ENCODE measurements around the gene SURF4. TPM values are rescaled to one million over a fixed set of nuclear protein-coding genes. Genes with fewer than 3 reads are reported as not detected.

The SURF4 gene
- total and polyA plus RNA-seq, 3 donors from 2014 or later, result 150 to 163 (median 151) TPM

DNA sequence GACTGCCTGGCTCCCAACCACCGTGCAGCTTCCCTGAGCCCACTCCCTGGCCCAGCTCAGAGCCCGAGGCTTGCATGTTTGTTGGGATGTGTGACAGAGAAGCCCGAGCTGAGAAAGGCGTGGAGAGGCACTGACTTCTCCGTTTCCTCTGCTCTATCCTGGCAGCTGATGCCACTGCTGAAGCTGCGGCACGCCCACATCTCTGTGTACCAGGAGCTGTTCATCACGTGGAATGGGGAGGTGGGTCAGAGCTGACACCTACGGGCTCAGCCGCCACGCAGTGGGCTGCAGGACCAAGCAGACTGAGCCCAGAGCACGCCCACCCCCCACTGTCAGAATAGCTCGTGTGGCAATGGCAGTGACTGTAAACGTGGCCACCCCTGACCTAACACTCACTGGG lies 9.6 kb upstream of the SURF4 start:
- Histone ChIP-seq H3K9me3 (no peaks in the 10 kb centered on the region), H3K27ac (no peak overlapping the region), H3K4me3 (no peak overlapping the region), H3K27me3 (no peaks in the 10 kb centered on the region), H3K36me3 (ENCODE audit: low read depth, missing control alignments) (no peaks in the 10 kb centered on the region), H3K4me1 (no peaks in the 10 kb centered on the region)
- no peak for TF ChIP-seq POLR2A (IDR thresholded peaks at IDR 0.05)
- TF ChIP-seq, protein P1, sequence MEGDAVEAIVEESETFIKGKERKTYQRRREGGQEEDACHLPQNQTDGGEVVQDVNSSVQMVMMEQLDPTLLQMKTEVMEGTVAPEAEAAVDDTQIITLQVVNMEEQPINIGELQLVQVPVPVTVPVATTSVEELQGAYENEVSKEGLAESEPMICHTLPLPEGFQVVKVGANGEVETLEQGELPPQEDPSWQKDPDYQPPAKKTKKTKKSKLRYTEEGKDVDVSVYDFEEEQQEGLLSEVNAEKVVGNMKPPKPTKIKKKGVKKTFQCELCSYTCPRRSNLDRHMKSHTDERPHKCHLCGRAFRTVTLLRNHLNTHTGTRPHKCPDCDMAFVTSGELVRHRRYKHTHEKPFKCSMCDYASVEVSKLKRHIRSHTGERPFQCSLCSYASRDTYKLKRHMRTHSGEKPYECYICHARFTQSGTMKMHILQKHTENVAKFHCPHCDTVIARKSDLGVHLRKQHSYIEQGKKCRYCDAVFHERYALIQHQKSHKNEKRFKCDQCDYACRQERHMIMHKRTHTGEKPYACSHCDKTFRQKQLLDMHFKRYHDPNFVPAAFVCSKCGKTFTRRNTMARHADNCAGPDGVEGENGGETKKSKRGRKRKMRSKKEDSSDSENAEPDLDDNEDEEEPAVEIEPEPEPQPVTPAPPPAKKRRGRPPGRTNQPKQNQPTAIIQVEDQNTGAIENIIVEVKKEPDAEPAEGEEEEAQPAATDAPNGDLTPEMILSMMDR (IDR thresholded peaks at IDR 0.05), result no peak
- WGBS, 2 donors, result 86 to 89% methylated on average over 9 to 14 of the region's 14 CpGs
- intact Hi-C loops (cut with DNase I; ENCODE audit: low total_unique reads), result no loop called here
- no peak for DNase-seq

DNA sequence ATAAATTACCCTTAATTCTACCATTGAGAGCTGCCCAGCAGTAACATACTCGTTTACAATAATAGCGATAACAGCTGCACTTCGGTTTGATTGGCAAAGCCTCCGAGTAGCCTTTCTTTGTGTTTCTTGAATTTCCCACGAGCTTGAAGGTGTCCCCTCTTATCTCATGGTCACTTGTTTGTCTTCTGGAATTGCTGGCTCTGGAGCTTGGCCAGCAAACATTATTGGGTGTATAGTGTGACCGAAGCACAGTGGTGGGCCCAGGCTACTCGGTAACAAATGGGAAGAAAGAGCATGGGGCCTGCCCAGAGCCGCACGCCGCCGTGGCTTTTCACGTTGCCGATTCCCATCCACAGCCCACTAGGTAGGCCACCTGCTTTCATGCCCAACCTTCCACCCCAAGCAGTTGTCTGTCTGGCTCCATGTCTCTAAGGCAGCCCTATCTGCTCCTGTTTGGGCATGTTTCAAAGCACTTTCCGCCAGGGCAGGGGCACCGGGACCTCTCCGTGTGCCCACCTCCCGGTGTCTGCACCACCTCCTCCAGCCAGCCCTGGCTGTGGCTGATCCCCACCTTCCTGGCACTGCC lies 9.0 kb upstream of the SURF4 start:
- intact Hi-C loops (cut with DNase I; ENCODE audit: low total_unique reads), result no loop called here
- H3K9me3 ChIP-seq, result no peaks in the 10 kb centered on the region

DNA sequence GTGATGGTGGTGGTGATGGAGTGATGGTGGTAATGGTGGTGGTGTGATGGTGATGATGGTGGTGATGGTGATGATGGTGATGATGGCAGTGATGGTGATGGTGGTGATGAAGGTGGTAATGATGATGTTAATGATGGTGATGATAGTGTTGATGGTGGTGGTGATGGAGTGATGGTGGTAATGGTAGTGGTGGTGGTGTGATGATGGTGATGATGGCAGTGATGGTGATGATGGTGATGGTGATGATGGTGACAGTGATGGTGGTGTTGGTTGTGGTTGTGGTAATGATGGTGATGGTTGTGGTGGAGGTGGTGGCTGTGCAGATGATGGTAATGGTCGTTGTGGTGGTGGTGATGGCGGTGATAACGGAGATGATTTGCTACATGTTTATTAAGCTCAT lies 7.6 kb upstream of the SURF4 start:
- no peak for DNase-seq
- Histone ChIP-seq H3K27me3 (no peaks in the 10 kb centered on the region), H3K36me3 (ENCODE audit: low read depth, missing control alignments) (no peaks in the 10 kb centered on the region), H3K4me1 (no peaks in the 10 kb centered on the region), H3K4me3 (no peak overlapping the region), H3K9me3 (no peaks in the 10 kb centered on the region), H3K27ac (no peak overlapping the region)
- 94 to 95% methylated on average over 3 of the region's 3 CpGs for WGBS, 2 donors
- TF ChIP-seq POLR2A (IDR thresholded peaks at IDR 0.05), result no peak
- TF ChIP-seq, protein P1 (IDR thresholded peaks at IDR 0.05), result no peak
- intact Hi-C loops (cut with DNase I; ENCODE audit: low total_unique reads), result no loop called here

More for the DNA sequence above, 9.0 kb upstream of the SURF4 start:
- Histone ChIP-seq H3K4me3 (no peak overlapping the region), H3K36me3 (ENCODE audit: low read depth, missing control alignments) (no peaks in the 10 kb centered on the region), H3K27me3 (no peaks in the 10 kb centered on the region), H3K27ac (no peak overlapping the region), H3K4me1 (no peaks in the 10 kb centered on the region)
- WGBS, 2 donors, result 92% methylated on average over 14 to 17 of the region's 17 CpGs
- TF ChIP-seq, protein P1 (IDR thresholded peaks at IDR 0.05), result no peak
- no peak for TF ChIP-seq POLR2A (IDR thresholded peaks at IDR 0.05)
- no peak for DNase-seq

DNA sequence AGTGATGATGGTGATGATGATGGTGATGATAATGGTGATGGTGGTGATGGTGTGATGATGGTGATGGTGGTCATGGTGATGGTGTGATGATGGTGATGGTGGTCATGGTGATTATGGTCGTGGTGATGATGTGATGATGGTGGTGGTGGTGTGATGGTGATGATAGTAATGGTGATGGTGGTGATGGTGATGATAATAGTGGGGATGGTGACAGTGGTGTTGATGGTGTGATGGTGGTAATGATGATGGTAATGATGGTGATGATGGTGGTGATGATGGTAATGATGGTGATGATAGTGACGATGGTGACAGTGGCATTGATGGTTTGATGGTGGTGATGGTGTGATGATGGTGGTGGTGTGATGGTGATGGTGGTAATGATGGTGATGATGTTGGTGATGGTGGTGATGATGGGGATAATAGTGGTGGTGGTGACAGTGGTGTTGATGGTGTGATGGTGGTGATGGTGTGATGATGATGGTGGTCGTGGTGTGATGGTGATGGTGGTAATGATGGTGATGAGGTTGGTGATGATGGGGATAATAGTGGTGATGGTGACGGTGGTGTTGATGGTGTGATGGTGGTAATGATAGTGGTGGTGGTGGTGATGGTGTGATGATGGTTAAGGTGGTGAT lies 6.8 kb upstream of the SURF4 start:
- no peaks in the 10 kb centered on the region for H3K36me3 ChIP-seq (ENCODE audit: low read depth, missing control alignments)
- H3K4me3 ChIP-seq, result no peak overlapping the region
- H3K27me3 ChIP-seq, result no peaks in the 10 kb centered on the region
- intact Hi-C loops (cut with DNase I; ENCODE audit: low total_unique reads), result no loop called here
- H3K9me3 ChIP-seq, result no peaks in the 10 kb centered on the region
- H3K4me1 ChIP-seq, result no peaks in the 10 kb centered on the region
- no peak for DNase-seq
- H3K27ac ChIP-seq, result no peak overlapping the region
- 93 to 97% methylated on average over 4 of the region's 4 CpGs for WGBS, 2 donors
- TF ChIP-seq, protein P1 (IDR thresholded peaks at IDR 0.05), result no peak
- no peak for TF ChIP-seq POLR2A (IDR thresholded peaks at IDR 0.05)

DNA sequence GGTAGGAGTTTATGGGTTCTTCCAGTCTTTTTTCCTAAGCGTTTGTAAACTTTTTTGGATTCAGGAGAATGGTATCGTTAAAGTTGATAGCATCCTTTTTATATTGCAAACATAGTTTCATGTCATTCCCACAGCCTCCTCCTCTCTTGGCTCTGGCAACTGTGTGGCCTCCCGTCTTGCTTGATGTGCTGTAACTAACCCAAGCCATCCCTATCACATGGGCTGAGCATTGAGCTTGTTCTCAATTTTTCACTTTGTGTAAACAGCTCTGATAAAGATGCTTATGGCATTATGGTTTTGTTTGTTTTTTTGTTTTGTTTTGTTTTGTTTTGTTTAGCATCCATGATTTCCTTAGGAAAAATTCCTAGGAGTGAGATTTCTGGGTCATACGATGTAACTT lies 4.9 kb upstream of the SURF4 start:
- intact Hi-C loops (cut with DNase I; ENCODE audit: low total_unique reads), result no loop called here
- TF ChIP-seq, protein P1 (IDR thresholded peaks at IDR 0.05), result no peak
- no peak for TF ChIP-seq POLR2A (IDR thresholded peaks at IDR 0.05)
- DNase-seq, result no peak
- H3K4me3 ChIP-seq, result no peak overlapping the region
- H3K27ac ChIP-seq, result no peak overlapping the region
- H3K4me1 ChIP-seq, result peaks cover 4% of the 10 kb centered on the region
- 68 to 83% methylated on average over 4 of the region's 4 CpGs for WGBS, 2 donors
- no peaks in the 10 kb centered on the region for H3K36me3 ChIP-seq (ENCODE audit: low read depth, missing control alignments)
- H3K9me3 ChIP-seq, result no peaks in the 10 kb centered on the region
- H3K27me3 ChIP-seq, result no peaks in the 10 kb centered on the region
